GM12878 (cell line): ENCODE measurements around the gene DIPK1A.

Experiments
- FOS ChIP-seq: IDR thresholded peaks from 3 replicates; pipeline ENCODE4 v1.6.1; 2011; ENCODE audit warnings: borderline replicate concordance; ENCODE audit not compliant: insufficient read length; ENCODE audit errors: extremely low read depth
- IKZF1 ChIP-seq: fragments of 450-650 bp; conservative IDR thresholded peaks from 2 replicates; pipeline ENCODE4 v1.6.1; 2017; ENCODE audit warnings: antibody characterized with exemption, mild to moderate bottlenecking
- JUND ChIP-seq: IDR thresholded peaks from 2 replicates; pipeline ENCODE4 v1.6.1; 2012; ENCODE audit warnings: low read depth, mild to moderate bottlenecking, low read length, improper control_type of control experiment, moderate library complexity
- NFIC ChIP-seq: IDR thresholded peaks from 2 replicates; pipeline ENCODE4 v1.6.1; 2012; ENCODE audit warnings: low read depth, mild to moderate bottlenecking, inconsistent platforms, low read length, moderate library complexity
- NR2C2 ChIP-seq: IDR thresholded peaks from 2 replicates; pipeline ENCODE4 v1.6.1; 2011; ENCODE audit warnings: borderline replicate concordance, low read depth; ENCODE audit not compliant: control insufficient read depth, insufficient read length
- SP1 ChIP-seq: IDR thresholded peaks from one replicate; pipeline ENCODE4 v1.6.1; 2011; ENCODE audit warnings: low read depth, low read length
- TAF1 ChIP-seq: IDR thresholded peaks from 2 replicates; pipeline ENCODE4 v1.6.1; 2011; ENCODE audit warnings: mild to moderate bottlenecking, low read depth, low read length, borderline replicate concordance
- YY1 ChIP-seq: IDR thresholded peaks from 2 replicates; pipeline ENCODE4 v1.6.1; 2011; ENCODE audit warnings: low read depth, mild to moderate bottlenecking, low read length
- TF ChIP-seq, protein P1 (sequence below): fragments of 150-350 bp; IDR thresholded peaks from 2 replicates; pipeline ENCODE4 v1.6.1; 2014; ENCODE audit warnings: mild to moderate bottlenecking, low read depth, low read length
- TF ChIP-seq, protein P2 (sequence below): fragments of 150-350 bp; IDR thresholded peaks from 2 replicates; pipeline ENCODE4 v1.6.1; 2016; ENCODE audit warnings: low read depth, low read length
- TF ChIP-seq, protein P3 (sequence below), 3 experiments: IDR thresholded peaks in 2 of 3; conservative IDR thresholded peaks in 1 of 3; 2 replicates each; pipeline ENCODE4 v1.5.1; 2011; ENCODE audit warnings: low read depth in 3 of 3, low read length in 3 of 3, mild to moderate bottlenecking in 3 of 3, control low read depth in 2 of 3, moderate library complexity in 2 of 3, inconsistent platforms in 1 of 3, mixed read lengths in 1 of 3; ENCODE audit not compliant: control insufficient read depth in 2 of 3, insufficient read depth in 1 of 3; ENCODE audit errors: extremely low read depth in 1 of 3

DNA sequence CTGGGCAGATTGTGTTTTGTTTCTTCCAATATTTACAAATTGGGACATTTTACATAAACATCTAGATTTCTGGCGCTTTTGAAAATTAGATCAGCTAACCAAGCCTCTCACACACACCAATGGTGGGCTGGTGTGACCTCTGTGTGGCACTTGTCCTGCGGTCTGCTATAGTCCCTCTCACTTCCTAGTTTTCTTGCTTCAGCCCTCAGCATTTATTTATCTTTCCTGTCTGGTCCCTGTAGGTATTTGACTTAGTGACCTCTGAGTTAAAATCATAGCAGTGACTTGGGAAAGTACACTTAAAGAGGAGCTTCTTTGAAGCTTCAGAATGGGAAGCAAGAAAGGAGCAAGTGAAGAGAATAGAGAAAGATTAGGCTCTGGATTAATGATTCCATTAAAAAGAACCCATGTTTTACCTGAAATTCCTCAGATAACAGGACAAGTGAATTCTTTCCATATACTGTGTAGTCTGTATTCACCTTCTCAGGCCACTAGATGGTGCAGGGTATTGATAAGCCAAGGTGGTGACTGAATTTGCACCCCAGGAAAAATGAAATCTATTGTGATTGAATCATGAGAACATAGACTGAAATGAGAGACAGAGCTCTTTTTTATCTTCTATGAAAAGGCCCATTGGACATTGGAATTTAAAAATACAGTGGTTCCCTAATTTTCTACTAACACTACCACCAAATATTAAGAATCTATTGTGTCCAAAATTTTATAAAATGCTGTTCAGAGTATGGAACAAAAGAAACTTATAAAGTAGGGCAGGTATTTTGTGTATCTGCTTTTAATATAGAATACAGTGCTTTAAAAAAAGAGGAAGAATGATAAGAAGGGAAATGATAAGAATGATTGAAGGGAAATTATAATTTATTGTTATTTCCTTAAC, 7.1 kb upstream of the DIPK1A start:
- no peak for TF ChIP-seq FOS
- TF ChIP-seq TAF1 = no peak
- TF ChIP-seq, protein P1, sequence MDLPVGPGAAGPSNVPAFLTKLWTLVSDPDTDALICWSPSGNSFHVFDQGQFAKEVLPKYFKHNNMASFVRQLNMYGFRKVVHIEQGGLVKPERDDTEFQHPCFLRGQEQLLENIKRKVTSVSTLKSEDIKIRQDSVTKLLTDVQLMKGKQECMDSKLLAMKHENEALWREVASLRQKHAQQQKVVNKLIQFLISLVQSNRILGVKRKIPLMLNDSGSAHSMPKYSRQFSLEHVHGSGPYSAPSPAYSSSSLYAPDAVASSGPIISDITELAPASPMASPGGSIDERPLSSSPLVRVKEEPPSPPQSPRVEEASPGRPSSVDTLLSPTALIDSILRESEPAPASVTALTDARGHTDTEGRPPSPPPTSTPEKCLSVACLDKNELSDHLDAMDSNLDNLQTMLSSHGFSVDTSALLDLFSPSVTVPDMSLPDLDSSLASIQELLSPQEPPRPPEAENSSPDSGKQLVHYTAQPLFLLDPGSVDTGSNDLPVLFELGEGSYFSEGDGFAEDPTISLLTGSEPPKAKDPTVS = no peak
- TF ChIP-seq SP1 = no peak
- TF ChIP-seq JUND = no peak
- TF ChIP-seq, protein P2, sequence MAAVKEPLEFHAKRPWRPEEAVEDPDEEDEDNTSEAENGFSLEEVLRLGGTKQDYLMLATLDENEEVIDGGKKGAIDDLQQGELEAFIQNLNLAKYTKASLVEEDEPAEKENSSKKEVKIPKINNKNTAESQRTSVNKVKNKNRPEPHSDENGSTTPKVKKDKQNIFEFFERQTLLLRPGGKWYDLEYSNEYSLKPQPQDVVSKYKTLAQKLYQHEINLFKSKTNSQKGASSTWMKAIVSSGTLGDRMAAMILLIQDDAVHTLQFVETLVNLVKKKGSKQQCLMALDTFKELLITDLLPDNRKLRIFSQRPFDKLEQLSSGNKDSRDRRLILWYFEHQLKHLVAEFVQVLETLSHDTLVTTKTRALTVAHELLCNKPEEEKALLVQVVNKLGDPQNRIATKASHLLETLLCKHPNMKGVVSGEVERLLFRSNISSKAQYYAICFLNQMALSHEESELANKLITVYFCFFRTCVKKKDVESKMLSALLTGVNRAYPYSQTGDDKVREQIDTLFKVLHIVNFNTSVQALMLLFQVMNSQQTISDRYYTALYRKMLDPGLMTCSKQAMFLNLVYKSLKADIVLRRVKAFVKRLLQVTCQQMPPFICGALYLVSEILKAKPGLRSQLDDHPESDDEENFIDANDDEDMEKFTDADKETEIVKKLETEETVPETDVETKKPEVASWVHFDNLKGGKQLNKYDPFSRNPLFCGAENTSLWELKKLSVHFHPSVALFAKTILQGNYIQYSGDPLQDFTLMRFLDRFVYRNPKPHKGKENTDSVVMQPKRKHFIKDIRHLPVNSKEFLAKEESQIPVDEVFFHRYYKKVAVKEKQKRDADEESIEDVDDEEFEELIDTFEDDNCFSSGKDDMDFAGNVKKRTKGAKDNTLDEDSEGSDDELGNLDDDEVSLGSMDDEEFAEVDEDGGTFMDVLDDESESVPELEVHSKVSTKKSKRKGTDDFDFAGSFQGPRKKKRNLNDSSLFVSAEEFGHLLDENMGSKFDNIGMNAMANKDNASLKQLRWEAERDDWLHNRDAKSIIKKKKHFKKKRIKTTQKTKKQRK = no peak
- no peak for TF ChIP-seq NR2C2
- TF ChIP-seq IKZF1 = peak; percentile 84
- TF ChIP-seq, protein P3, sequence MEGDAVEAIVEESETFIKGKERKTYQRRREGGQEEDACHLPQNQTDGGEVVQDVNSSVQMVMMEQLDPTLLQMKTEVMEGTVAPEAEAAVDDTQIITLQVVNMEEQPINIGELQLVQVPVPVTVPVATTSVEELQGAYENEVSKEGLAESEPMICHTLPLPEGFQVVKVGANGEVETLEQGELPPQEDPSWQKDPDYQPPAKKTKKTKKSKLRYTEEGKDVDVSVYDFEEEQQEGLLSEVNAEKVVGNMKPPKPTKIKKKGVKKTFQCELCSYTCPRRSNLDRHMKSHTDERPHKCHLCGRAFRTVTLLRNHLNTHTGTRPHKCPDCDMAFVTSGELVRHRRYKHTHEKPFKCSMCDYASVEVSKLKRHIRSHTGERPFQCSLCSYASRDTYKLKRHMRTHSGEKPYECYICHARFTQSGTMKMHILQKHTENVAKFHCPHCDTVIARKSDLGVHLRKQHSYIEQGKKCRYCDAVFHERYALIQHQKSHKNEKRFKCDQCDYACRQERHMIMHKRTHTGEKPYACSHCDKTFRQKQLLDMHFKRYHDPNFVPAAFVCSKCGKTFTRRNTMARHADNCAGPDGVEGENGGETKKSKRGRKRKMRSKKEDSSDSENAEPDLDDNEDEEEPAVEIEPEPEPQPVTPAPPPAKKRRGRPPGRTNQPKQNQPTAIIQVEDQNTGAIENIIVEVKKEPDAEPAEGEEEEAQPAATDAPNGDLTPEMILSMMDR (IDR thresholded peaks at IDR 0.05 in 2 of 3, conservative IDR thresholded peaks at IDR 0.05 in 1 of 3; ENCODE audit: control insufficient read depth in 2 of 3, extremely low read depth in 1 of 3, insufficient read depth in 1 of 3, low read depth in 3 of 3, low read length in 3 of 3) = peak; percentile 72 to 81 (median 74)
- TF ChIP-seq NFIC = peak; percentile 17; the same call in 1 of the 2 replicates
- no peak for TF ChIP-seq YY1
